Osteoblast (primary cell): ENCODE measurements around the gene IL17RC. TPM values are rescaled to one million over a fixed set of nuclear protein-coding genes. Genes with fewer than 3 reads are reported as not detected.
A peak's percentile ranks its signal among the peaks of the same experiment; 100 is the strongest.

Source experiments
- DNase-seq: peaks from one replicate; pipeline ENCODE4 v3.0.0; 2011; ENCODE audit warnings: low spot score, mixed read lengths; ENCODE audit not compliant: insufficient read length; ENCODE audit errors: missing footprints
- H2AFZ ChIP-seq: 2 replicates; pipeline ENCODE4 v1.6.0; 2011; ENCODE audit warnings: mild to moderate bottlenecking, low read length
- H3K27ac ChIP-seq: 2 replicates; pipeline ENCODE4 v1.5.1; 2011; ENCODE audit warnings: mild to moderate bottlenecking, low read depth, low read length, moderate library complexity
- H3K27me3 ChIP-seq: 2 replicates; pipeline ENCODE4 v1.6.0; 2012; ENCODE audit warnings: mild to moderate bottlenecking, control low read depth, inconsistent platforms, low read length, moderate library complexity; ENCODE audit not compliant: insufficient read depth
- H3K36me3 ChIP-seq: 2 replicates; pipeline ENCODE4 v1.5.1; 2011; ENCODE audit warnings: mild to moderate bottlenecking, low read length, control low read depth, moderate library complexity; ENCODE audit not compliant: insufficient read depth
- H3K4me1 ChIP-seq: 2 replicates; pipeline ENCODE4 v1.5.1; 2011; ENCODE audit warnings: mild to moderate bottlenecking, low read length, control low read depth, moderate library complexity; ENCODE audit not compliant: insufficient read depth
- H3K4me2 ChIP-seq: 2 replicates; pipeline ENCODE4 v1.6.0; 2011; ENCODE audit warnings: mild to moderate bottlenecking, low read length; ENCODE audit not compliant: insufficient read depth
- H3K4me3 ChIP-seq: fragments of 200-600 bp; sonication (generic); 3 replicates; pipeline ENCODE4 v1.5.1; 2012; ENCODE audit warnings: mild to moderate bottlenecking, low read length, inconsistent platforms; ENCODE audit not compliant: insufficient read depth
- H3K79me2 ChIP-seq: 2 replicates; pipeline ENCODE4 v1.6.0; 2012; ENCODE audit warnings: mild to moderate bottlenecking, low read length, control low read depth, inconsistent platforms; ENCODE audit not compliant: insufficient read depth
- H3K9me3 ChIP-seq: 2 replicates; pipeline ENCODE4 v1.5.1; 2011; ENCODE audit warnings: low read depth, low read length, control low read depth
- H4K20me1 ChIP-seq: 2 replicates; pipeline ENCODE4 v1.6.0; 2012; ENCODE audit warnings: mild to moderate bottlenecking, low read length, control low read depth; ENCODE audit not compliant: insufficient read depth
- CTCF ChIP-seq: IDR thresholded peaks from 2 replicates; pipeline ENCODE4 v1.5.1; 2011; ENCODE audit warnings: mild to moderate bottlenecking, low read depth, low read length, moderate library complexity; ENCODE audit errors: extremely low read depth
- total RNA-seq: library from RNA; depleted of rRNA; stranded (reverse); fragments of >200 nt; gene quantifications from 2 replicates; pipeline ENCODE4 v1.2.3, GENCODE V29; 2012

IL17RC gene
- total RNA-seq, 1 donor: 47.0 TPM

GRCh38 chr3:9878700-9879099, 38.2 kb upstream of the IL17RC start:
- H3K9me3 ChIP-seq: no peaks in the 10 kb centered on the region
- H3K36me3 ChIP-seq: no peaks in the 10 kb centered on the region
- H3K4me2 ChIP-seq: no peak overlapping the region
- no peak overlapping the region for H3K4me3 ChIP-seq
- no peak overlapping the region for H3K27ac ChIP-seq
- H2AFZ ChIP-seq: no peak overlapping the region
- no peaks in the 10 kb centered on the region for H3K79me2 ChIP-seq
- TF ChIP-seq CTCF: no peak
- peaks cover under 1% of the 10 kb centered on the region for H3K4me1 ChIP-seq
- peak; percentile 79 for DNase-seq
- no peaks in the 10 kb centered on the region for H4K20me1 ChIP-seq
- no peaks in the 10 kb centered on the region for H3K27me3 ChIP-seq

- Histone ChIP-seq H3K9me3 (no peaks in the 10 kb centered on the region), H3K4me1 (peaks cover 12% of the 10 kb centered on the region), H3K27ac (no peak within 1 kb of the TSS), H3K4me2 (no peak within 1 kb of the TSS), H3K79me2 (no peaks in the 10 kb centered on the region), H3K36me3 (no peaks in the 10 kb centered on the region), H3K27me3 (no peaks in the 10 kb centered on the region), H3K4me3 (no peak within 1 kb of the TSS), H2AFZ (peak within 1 kb of the TSS; percentile 68), H4K20me1 (no peaks in the 10 kb centered on the region)
- TF ChIP-seq CTCF: no peak
- DNase-seq: peak; percentile 29
These were observed 36.9 kb upstream of the IL17RC start, which contains the start of gene CIDEC for GRCh38 chr3:9879830-9880549. Gene CIDEC, minus strand, starts transcription at chr3:9880253. Its CDS starts 1,767 bp downstream, at chr3:9878486.

GRCh38 chr3:9881441-9881840, 35.5 kb upstream of the IL17RC start:
- no peaks in the 10 kb centered on the region for H3K79me2 ChIP-seq
- H3K27me3 ChIP-seq: no peaks in the 10 kb centered on the region
- no peaks in the 10 kb centered on the region for H3K9me3 ChIP-seq
- no peak overlapping the region for H3K4me2 ChIP-seq
- H3K27ac ChIP-seq: no peak overlapping the region
- H4K20me1 ChIP-seq: no peaks in the 10 kb centered on the region
- H2AFZ ChIP-seq: no peak overlapping the region
- H3K36me3 ChIP-seq: no peaks in the 10 kb centered on the region
- DNase-seq: no peak
- H3K4me3 ChIP-seq: no peak overlapping the region
- peaks cover 12% of the 10 kb centered on the region for H3K4me1 ChIP-seq
- no peak for TF ChIP-seq CTCF

- Histone ChIP-seq H4K20me1 (no peaks in the 10 kb centered on the region), H3K27me3 (no peaks in the 10 kb centered on the region), H3K4me1 (peaks cover 12% of the 10 kb centered on the region), H3K36me3 (no peaks in the 10 kb centered on the region), H3K9me3 (no peaks in the 10 kb centered on the region), H3K4me3 (no peak overlapping the region), H3K4me2 (peak overlapping the region; percentile 49), H3K27ac (peak overlapping the region; percentile 34), H3K79me2 (no peaks in the 10 kb centered on the region), H2AFZ (no peak overlapping the region)
- no peak for DNase-seq
- TF ChIP-seq CTCF: no peak
These were observed 33.0 kb upstream of the IL17RC start for GRCh38 chr3:9883706-9884554.
